Urothelium cell line (cell line): Measurements from ENCODE around the gene CCDC121.

ENCODE experiments used
- DNase-seq: peaks from one replicate; pipeline ENCODE4 v3.0.0; 2011; ENCODE audit warnings: low spot score, mixed read lengths
- FAIRE-seq: peaks from 2 replicates; lab custom pipeline; 2011; peaks lifted over from hg19 to GRCh38; lab: Jason Lieb, UNC

Gene CCDC121, protein sequence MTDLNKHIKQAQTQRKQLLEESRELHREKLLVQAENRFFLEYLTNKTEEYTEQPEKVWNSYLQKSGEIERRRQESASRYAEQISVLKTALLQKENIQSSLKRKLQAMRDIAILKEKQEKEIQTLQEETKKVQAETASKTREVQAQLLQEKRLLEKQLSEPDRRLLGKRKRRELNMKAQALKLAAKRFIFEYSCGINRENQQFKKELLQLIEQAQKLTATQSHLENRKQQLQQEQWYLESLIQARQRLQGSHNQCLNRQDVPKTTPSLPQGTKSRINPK

DNA sequence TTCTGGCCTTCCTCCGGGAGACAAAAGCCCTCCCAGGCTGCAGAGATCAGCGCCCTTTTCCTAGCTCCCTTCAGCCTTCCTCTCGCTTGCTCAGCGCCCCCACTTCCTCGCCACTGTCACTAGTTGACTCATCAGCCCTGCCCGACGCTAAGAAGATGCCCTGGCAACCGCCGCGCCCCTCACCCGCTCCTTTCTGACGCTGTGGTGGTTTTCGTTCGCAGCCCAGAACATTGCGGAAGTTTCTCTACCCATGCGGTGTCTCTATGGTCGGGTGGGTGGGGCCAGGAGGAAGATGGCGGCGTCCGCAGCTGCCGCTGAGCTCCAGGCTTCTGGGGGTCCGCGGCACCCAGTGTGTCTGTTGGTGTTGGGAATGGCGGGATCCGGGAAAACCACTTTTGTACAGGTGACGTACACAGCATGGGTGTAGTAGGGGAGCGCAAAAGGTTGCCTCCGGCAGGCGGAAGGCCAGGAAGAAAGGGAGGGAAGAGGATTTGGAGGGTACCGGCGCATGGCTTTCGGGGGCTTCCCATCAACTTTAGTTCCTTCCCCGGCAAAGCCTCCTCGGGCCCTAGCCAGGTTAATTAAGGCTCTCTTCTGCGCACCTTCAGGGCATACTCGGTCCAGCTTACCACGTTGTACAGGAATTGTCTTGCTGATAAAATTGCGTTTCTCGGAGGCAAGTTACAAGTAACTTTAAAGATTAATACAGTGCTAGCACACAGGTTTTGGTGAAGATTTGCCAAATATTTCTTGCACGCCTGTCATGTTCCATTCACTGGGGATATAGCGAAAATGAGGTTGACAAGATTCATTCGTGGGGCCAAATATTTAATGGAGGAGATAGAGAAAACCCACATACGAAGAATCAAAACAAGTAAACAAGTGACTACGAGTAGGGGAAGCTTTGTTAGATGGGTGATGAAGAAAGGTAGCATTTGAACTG is at the start of gene CCDC121, which contains the start of gene GPN1:
Gene CCDC121 (minus strand): TSS at position 246 of the 943 bp plus-strand sequence. CDS start 1,213 bp downstream, outside the sequence.
Gene GPN1 (plus strand): TSS at position 284 of the 943 bp plus-strand sequence. CDS start 9 bp downstream, at position 293.
- peak; percentile 97 for DNase-seq
- FAIRE-seq = peak; percentile 82

DNA sequence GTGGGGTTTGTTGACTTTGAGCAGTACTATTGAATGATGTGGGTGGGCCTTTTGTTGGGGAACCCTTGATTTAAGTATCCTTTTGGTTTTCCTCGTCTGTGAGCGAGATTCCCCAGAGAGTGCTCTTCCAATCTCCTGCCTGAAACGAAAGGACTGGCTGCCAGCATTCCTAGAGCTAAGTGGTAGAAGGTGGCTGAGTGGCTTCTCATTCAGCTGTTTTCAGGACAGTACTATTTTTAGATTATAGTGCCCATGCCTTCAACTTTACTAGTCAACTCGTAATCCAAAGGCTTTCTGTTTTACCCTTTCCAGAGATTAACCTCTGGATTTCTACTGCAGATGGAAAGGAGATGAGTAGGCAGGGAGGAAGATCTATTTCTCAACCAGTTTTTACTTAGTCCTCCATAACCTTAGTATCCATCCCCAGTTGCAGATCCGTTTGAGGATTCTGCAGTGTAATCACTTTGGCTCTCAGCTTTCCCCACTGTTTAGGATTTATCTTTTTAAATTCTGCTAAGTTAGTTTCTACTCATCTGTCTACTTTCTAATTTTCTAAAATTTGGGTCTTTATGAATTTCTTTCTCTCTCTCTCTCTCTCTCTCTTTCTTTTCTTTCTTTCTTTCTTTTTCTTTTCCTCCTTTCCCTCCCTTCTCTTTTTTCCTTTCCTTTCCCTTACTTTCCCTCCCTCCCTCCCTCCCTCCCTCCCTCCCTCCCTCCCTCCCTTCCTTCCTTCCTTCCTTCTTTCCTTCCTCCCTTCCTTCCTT is 44.1 kb upstream of the CCDC121 start:
- DNase-seq (no peak), FAIRE-seq (no peak)

DNA sequence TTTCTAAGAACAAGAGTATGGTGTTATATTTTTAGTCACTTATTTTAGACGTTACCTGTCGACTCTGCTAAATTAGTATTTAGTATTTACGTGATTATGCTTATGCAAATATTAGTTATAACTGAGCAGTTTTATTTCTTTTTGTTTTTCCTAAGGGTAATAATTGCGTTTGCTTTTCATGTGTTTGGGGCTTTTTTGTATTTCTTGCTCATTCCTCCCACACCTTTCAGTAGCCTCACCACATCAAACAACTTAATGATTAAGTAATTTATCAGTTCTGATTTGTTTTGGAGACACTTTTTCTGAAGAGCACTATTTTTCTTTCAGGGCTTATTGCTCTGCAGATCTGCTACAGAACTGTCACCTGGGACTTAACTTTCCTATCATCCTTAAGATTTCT is 42.4 kb upstream of the CCDC121 start:
- DNase-seq (no peak), FAIRE-seq (no peak)

DNA sequence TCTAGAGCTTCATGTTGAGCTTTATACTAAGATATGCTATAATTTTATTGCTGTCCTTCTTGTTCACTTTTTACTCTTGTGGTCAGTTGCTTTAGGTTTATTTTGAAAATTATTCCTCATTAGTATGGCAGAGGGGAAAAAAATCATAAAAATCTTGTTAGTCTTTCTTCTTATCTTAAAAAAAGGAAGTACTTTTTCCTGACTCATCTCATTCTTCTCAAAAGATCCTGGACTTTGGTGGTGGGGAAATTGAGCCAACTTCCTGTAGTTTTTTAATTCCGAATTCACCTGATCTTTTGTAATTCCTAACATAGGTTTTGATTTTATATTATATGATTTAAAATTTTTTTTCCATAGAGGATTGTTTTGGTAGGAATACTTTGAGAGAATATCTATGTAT is 38.6 kb upstream of the CCDC121 start:
- no peak for FAIRE-seq
- DNase-seq = no peak

DNA sequence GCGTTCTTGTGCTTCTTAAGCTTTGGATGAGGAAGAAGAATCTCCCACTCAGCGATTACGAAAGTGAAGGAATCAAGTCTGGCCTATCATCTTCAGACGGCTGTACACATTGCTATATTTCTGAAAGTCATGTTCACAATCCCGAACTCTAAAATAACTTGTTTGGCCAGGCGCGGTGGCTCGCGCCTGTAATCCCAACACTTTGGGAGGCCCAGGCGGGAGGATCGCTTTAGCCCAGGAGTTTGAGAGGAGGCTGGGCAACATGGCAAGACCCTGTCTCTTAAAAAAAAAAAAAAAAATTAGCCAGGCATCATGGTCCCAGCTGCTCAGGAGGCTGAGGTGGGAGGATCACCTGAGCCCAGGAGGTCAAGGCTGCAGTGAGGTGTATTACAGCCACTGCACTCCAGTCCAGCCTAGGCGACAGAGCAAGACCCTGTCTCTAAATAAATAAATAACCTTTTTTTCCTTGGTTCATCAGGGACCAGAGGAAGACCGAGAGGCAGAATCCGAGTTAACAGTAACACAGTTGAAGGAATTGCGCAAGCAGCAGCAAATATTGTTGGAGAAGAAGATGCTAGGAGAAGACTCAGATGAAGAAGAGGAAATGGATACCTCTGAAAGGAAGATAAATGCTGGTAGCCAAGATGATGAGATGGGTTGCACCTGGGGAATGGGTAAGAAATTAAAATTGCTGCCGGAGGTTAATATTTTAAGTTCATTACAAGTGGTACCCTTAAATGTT is 36.0 kb upstream of the CCDC121 start:
- DNase-seq (no peak), FAIRE-seq (no peak)

DNA sequence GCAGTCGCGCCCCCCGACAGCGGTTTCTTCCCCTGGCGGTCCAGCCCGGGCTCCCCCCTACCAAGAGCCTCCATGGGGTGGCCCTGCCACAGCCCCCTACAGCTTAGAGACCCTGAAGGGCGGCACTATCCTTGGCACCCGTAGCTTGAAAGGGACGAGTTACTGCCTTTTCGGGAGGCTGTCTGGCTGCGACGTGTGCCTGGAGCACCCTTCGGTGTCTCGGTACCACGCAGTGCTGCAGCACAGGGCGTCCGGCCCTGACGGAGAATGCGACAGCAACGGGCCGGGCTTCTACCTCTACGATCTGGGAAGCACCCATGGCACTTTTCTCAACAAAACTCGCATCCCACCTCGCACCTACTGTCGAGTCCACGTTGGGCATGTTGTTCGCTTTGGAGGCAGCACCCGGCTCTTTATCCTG is 35.4 kb upstream of the CCDC121 start:
- DNase-seq (no peak), FAIRE-seq (no peak)

DNA sequence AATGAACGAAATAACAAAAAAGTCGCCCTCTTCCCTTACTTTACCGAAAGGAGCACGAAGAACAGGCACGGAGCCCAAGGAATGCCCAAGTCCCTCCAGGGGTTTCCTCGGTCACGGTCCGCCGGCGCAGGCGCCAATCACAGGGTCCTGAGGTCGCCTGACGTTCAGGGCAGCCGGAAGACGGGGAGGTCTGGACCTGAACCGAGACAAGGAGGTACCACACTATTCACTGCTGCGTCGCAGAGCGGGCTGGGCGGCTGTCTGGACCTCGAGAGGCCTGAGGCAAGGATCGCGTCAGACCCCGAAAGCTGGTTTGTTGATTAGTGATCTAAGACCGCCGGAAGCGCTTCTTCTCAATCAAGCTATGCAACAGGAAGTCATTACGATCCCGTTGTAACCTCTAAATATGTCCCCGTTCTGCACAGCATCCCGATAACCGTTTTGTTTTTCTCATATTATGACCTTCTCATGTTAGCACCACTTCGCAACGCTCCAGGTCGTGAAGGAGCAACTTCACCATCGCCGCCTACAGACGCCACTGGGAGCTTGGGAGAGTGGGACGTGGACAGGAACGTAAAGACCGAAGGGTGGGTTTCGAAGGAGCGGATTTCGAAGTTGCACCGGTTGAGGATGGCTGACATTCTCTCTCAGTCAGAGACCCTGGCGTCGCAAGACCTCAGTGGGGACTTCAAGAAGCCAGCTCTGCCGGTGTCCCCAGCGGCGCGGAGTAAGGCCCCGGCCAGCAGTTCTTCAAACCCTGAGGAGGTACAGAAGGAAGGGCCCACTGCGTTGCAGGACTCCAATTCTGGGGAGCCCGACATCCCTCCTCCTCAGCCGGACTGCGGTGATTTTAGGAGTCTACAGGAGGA is 34.7 kb upstream of the CCDC121 start, which contains the start of the genes SLC4A1AP and SUPT7L:
Gene SLC4A1AP (plus strand): TSS at position 605 of the 869 bp plus-strand sequence. CDS start 26 bp downstream, at position 631.
Gene SUPT7L (minus strand): TSS at position 330 of the 869 bp plus-strand sequence. CDS start 1,422 bp downstream, outside the sequence.
- FAIRE-seq (peak; percentile 46), DNase-seq (peak; percentile 82)

DNA sequence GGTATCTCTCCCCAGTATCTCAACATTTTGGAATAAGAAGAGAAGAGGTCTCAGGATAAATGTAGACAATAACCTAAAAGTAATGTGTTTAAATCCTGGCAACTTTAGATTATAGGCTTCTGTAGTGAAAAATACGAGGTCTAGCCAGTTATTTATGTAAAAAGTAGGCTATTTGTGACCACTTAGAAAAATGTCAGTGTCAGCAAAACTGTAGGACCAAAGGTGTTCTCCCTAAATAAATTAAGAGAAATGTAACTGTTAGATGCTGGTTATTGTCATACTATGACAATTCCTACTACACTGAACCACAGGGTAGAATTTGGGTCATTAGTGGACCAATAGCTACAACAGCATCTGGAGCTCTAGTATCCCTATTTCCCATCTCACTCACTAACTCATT is 32.6 kb upstream of the CCDC121 start:
- FAIRE-seq (no peak), DNase-seq (no peak)

DNA sequence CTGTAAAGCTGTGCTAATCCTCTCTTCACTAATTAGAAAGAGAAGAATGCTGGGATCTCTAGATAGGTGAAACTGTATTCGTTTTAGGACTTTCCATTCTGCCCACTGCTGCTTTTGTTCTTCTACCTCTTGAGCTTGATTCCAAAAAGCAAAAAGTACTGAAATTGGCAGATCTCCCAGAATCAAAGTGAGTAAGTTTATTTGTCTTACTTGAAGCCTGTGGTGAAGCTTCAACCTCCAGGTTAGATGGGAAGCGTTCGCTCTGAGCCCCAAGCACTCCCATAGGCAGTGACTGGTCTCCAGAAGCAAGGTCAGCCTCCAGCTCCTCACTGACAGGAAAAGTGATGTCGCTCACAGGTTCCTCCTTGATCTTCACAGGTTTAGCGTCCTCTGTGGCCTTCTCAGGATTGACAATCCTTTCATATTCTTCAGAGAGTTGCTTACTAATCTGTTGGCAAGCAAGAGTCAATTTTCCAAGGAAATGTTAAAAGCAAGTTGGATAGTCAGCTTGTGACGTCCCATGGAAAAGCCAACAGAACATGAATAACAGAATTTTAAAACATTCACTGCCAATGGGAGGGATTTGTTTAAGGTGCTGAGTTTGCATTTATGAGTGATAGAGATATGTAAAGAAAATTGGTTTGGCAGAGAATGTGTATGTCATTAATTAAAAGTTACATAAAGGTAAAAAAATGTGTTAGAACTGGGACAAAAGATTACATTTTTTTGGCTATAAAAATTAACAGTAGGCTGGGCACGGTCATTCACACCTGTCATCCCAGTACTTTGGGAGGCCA is 26.5 kb upstream of the CCDC121 start:
- FAIRE-seq = no peak
- DNase-seq = no peak

DNA sequence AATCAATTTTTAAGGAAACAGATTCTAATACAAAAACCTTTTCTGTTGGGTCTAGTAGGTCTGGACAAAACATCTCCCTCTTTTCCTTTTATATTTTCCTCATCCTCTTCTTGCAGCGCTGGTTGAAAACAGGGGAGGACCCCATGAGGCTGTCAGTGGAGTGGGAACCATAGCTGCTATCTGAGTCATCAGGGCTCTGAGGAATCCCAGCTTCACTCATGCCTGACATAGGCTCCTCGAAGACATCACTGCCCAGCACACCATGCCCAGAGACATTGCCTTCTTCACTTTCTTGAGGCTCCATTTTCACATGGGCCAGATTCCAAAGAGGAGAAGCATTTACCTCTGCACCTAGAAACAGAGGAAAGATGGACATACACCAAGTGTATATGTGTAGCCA is 24.6 kb upstream of the CCDC121 start:
- FAIRE-seq (no peak), DNase-seq (no peak)

DNA sequence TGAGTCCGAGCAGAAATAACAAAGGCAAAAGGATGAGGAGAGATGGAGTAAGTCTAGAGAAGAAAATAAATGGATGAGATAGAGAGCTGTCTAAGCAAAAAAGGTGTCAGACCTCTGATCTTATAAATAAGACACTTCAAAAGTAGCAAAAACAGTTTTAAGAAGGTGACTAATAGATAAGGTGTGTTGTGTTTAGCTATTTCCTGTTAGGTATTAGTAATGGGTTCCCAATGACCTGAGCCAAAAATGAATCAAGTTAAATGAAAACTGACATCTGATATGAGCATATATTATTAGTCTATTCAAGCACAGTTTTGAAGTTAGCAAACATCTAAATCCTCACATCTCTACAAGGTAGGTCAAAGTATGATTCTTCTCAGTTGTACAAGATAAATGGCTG is 24.0 kb upstream of the CCDC121 start:
- DNase-seq (no peak), FAIRE-seq (no peak)

DNA sequence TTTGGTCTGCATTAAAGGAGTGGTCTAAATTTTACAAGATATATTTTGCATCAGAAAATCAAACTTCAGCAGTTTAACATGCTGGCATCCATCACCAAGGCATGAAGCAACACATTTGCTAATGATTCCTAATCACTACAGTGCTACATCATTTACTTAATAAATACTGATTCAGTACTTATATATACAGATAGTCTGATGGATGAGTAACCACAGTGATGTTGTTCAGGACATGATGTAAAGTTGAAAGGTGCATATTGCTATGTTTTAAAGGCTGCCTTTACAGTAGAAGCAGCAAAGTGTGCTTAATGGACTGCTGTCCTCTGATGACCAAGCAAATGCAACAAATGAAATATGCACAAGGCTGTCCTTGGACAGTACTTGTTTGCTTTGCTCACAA is 23.5 kb upstream of the CCDC121 start:
- DNase-seq = no peak
- FAIRE-seq = peak; percentile 17

DNA sequence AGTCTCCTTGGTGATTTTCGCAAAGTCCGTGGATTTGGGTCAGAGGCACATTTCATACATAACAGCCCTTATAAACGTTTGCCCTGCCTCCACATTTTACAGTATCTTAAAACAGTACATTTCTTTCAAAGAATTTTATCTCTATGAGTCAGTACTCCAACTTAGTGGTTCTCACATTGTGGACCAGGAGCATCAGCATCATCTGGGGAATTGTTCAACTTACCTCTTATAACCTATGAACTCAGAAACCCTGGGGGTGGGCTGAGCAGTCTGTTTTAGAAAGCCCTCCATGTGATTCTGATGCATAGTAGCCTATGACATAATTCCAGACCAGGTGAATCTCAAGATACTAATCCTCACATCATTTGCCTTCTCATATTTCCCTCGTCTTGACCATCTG is 22.2 kb upstream of the CCDC121 start:
- DNase-seq (no peak), FAIRE-seq (no peak)

DNA sequence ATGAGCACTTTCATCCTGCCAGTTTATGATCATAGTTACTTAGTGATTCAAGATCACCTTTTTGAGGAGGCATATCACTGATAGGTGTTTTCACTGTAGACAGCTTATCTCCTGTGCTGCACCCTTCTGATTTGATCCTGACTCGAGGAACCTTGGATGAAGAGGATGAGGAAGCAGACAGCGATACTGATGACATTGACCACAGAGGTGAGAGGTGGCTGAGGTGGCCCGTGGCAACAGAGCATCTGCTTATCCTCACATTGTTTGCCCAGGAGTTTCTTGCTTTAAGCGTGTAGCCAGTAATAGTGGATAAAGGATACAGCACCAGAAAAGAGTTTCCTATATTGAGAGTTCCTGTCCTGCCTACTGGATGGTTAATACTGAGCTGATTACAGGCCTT is 18.9 kb upstream of the CCDC121 start:
- no peak for DNase-seq
- FAIRE-seq = no peak

DNA sequence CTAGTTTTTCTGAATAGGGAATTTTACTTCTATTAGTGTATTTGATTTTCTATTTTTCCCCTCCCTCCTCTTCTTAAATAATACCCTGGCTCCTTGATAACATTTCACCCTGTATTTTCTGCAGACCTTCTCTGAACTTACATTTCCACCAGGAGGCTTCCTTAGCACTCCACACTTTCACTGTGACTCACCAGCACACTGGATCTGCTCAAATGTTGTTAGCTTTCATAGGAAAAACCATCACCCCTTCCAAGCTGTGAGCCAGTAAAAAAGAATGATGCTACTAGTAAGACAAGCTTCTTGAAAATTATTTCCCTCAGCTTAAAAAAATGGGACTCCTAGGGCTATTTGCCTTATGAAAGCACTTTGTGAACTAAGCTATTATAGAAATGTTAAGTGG is 18.5 kb upstream of the CCDC121 start:
- DNase-seq = no peak
- FAIRE-seq = no peak

DNA sequence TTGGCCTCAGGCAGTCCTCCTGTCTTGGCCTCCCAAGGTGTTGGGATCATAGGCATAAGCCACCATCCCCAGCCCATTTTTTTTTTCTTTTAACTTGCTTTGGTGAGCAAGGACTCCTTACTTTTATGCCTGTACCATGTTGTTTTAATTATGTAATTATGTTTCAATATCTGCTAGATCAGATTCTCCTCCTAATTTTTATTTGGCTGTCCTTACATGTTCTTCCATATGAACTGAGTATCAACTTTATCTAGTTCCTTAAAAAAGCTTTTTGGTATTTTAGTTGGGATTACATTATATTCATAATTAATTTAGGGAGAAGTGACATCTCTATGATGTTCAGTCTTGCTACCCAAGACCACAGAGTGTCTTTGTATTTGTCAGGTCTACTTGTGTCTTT is 16.4 kb upstream of the CCDC121 start:
- DNase-seq (no peak), FAIRE-seq (no peak)

DNA sequence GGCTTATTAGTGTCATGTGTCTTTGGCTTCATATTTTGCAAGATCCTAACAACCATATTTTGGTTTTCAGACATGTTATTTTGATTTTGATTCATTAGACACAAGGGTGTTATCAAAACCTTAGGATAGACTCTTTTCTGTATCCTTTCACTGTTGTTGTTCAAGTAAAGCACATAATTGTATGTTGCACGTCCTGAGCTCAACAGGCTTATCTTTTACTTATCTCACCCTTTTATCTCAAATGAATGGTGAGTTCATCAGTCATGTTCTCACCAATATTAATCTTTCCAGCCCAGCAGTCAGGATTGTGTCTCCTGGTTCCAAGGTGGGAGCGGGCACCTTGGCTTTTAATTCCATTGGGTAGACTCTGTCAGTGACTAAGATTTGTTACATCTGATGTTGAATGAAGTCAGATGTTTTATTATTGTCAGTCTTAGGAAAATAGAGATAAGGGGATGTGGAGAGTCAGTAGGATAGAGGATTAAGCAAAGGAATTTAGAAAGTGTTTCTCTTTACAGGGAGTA is 12.0 kb upstream of the CCDC121 start:
- no peak for FAIRE-seq

DNA sequence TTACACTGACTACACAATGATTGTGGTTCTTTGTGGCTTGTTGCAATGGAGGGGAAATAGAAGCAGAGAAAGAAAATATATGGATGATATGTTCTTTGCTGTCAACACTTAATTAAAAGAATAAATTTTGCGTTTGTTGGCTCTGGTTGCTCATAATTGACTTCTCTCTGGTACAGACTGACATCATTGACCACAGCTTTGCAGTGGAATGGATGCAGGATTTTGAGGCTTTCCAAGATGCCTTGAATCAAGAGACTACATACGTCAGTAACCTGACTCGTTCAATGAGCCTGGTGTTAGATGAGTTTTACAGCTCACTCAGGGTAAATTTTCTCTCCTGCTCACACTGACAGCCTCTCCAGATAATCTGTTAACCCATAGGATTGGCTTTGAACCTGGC is 9.9 kb upstream of the CCDC121 start:
- DNase-seq (no peak), FAIRE-seq (no peak)

More for the DNA sequence above, 12.0 kb upstream of the CCDC121 start:
- DNase-seq = no peak
